ENCODE results near the gene MLEC. TPM values are rescaled to one million over a fixed set of nuclear protein-coding genes. Genes with fewer than 3 reads are reported as not detected.

Gene MLEC
- total and polyA plus RNA-seq, 2 experiments from 2014 or later, result 79.4 to 119 TPM

- Histone ChIP-seq H3K4me2 (ENCODE audit: unreplicated experiment) (no peak overlapping the region), H3K9me2 (ENCODE audit: insufficient read depth) (no peaks in the 10 kb centered on the region), H3F3A (ENCODE audit: insufficient read depth) (no peaks in the 10 kb centered on the region), H4K20me1 (ENCODE audit: insufficient read depth) (no peaks in the 10 kb centered on the region), H3K27me3 (replicated peaks; ENCODE audit: insufficient read depth) (no peaks in the 10 kb centered on the region), H3K79me2 (ENCODE audit: insufficient read depth) (no peaks in the 10 kb centered on the region), H3K4me1 (ENCODE audit: insufficient read depth) (no peaks in the 10 kb centered on the region), H3K36me3 (ENCODE audit: low read depth) (no peaks in the 10 kb centered on the region), H3K4me3 (no peak overlapping the region), H3K27ac (no peak overlapping the region), H3K9me3 (ENCODE audit: low read depth) (no peaks in the 10 kb centered on the region), H3K9ac (no peak overlapping the region), H2AFZ (no peak overlapping the region)
- in situ Hi-C loops (cut with MboI), result no loop called here
- DNase-seq, result no peak
- TF ChIP-seq EZH2phosphoT487 (IDR thresholded peaks at IDR 0.05; ENCODE audit: insufficient read depth, low read depth) (no peak), EZH2 (IDR thresholded peaks at IDR 0.05; ENCODE audit: insufficient read depth, poor library complexity, severe bottlenecking) (no peak)
- WGBS, 2 experiments (ENCODE audit: low coverage in 1 of 2, low lambda C conversion rate in 2 of 2, missing lambda C conversion rate in 2 of 2), result 89 to 94% methylated on average over 28 to 38 of the region's 38 CpGs
Observed at GRCh38 chr12:120739031-120739762, 52.2 kb downstream of the MLEC start.

DNA sequence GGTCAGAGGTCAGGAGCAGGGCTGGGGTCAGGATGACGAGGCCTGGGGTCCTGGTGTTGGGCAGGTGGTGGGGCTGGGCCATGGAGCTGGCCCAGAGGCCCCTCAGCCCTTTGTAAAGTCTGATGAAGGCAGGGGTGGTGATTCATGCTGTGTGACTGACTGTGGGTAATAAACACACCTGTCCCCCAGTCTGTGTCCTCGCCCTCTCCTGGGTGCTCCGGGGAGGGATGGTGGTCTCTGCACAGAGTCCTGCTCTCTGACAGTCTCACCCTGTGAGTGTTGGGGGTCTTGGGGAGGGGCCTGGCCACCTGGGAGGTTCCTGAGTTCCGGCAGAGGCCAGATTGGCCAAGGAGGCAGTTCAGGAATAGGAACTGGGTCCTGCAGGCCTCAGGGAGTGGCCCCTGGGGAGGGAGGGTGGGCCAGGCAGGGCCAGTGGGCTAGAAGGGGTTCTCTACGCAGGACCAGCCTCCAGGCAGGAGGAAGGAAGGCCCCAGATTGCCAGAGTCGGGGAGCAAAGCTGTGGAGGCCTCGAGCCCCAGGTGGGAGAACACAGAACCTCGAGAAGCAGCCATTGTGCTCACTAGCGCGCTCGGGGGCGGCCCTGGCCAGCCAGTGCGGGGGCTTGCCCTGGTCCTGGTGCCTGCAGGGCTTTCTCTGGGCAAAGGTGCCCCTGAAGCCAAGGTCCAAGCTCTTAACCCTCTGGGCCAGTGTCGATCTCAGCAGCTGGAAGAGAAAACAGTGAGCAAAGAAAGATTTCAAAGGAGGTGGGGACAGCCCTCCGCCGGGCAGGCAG, 53.1 kb downstream of the MLEC start:
- TF ChIP-seq EZH2phosphoT487 (IDR thresholded peaks at IDR 0.05; ENCODE audit: insufficient read depth, low read depth) (no peak), EZH2 (IDR thresholded peaks at IDR 0.05; ENCODE audit: insufficient read depth, poor library complexity, severe bottlenecking) (no peak)
- Histone ChIP-seq H3K27ac (no peak overlapping the region), H2AFZ (no peak overlapping the region), H3K9me2 (ENCODE audit: insufficient read depth) (no peaks in the 10 kb centered on the region), H3K36me3 (ENCODE audit: low read depth) (no peaks in the 10 kb centered on the region), H3K9ac (no peak overlapping the region), H3K79me2 (ENCODE audit: insufficient read depth) (no peaks in the 10 kb centered on the region), H3F3A (ENCODE audit: insufficient read depth) (no peaks in the 10 kb centered on the region), H3K27me3 (replicated peaks; ENCODE audit: insufficient read depth) (no peaks in the 10 kb centered on the region), H3K4me2 (ENCODE audit: unreplicated experiment) (no peak overlapping the region), H3K9me3 (ENCODE audit: low read depth) (no peaks in the 10 kb centered on the region), H3K4me1 (ENCODE audit: insufficient read depth) (no peaks in the 10 kb centered on the region), H3K4me3 (no peak overlapping the region), H4K20me1 (ENCODE audit: insufficient read depth) (no peaks in the 10 kb centered on the region)
- WGBS, 2 experiments (ENCODE audit: low coverage in 1 of 2, low lambda C conversion rate in 2 of 2, missing lambda C conversion rate in 2 of 2), result 79 to 82% methylated on average over 15 to 16 of the region's 16 CpGs
- in situ Hi-C loops (cut with MboI), result no loop called here
- no peak for DNase-seq

DNA sequence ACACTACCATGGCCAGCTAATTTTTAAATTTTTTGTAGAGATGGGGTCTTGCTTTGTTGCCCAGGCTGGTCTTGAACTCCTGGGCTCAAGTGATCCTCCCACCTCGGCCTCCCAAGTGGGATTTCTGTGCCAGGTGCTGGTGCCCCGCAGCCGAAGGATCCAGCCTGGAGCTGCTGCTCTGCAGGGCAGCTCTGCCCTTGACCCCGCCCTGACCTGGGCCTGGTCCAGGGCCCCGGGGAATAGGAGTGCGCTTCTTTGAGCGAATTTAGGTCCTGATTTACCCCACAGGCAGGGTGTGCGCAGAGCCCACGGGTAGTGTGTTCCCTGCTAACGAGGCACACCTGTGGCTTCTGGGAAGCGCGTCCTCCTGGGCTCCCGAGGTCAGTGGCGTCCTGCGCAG, 53.9 kb downstream of the MLEC start:
- Histone ChIP-seq H4K20me1 (ENCODE audit: insufficient read depth) (no peaks in the 10 kb centered on the region), H3K4me3 (no peak overlapping the region), H3K79me2 (ENCODE audit: insufficient read depth) (no peaks in the 10 kb centered on the region), H3F3A (ENCODE audit: insufficient read depth) (no peaks in the 10 kb centered on the region), H3K9me2 (ENCODE audit: insufficient read depth) (no peaks in the 10 kb centered on the region), H3K4me2 (ENCODE audit: unreplicated experiment) (no peak overlapping the region), H3K36me3 (ENCODE audit: low read depth) (no peaks in the 10 kb centered on the region), H3K4me1 (ENCODE audit: insufficient read depth) (no peaks in the 10 kb centered on the region), H3K9ac (no peak overlapping the region), H3K9me3 (ENCODE audit: low read depth) (no peaks in the 10 kb centered on the region), H3K27me3 (replicated peaks; ENCODE audit: insufficient read depth) (no peaks in the 10 kb centered on the region), H2AFZ (no peak overlapping the region), H3K27ac (no peak overlapping the region)
- no peak for TF ChIP-seq EZH2 (IDR thresholded peaks at IDR 0.05; ENCODE audit: insufficient read depth, poor library complexity, severe bottlenecking)
- TF ChIP-seq EZH2phosphoT487 (IDR thresholded peaks at IDR 0.05; ENCODE audit: insufficient read depth, low read depth), result no peak
- DNase-seq, result no peak
- WGBS, 2 experiments (ENCODE audit: low coverage in 1 of 2, low lambda C conversion rate in 2 of 2, missing lambda C conversion rate in 2 of 2), result 86 to 90% methylated on average over 13 to 15 of the region's 15 CpGs
- in situ Hi-C loops (cut with MboI), result no loop called here

- in situ Hi-C loops (cut with MboI), result no loop called here
- H3K27ac ChIP-seq, result no peak overlapping the region
- H3K9me2 ChIP-seq (ENCODE audit: insufficient read depth), result no peaks in the 10 kb centered on the region
- H3K4me1 ChIP-seq (ENCODE audit: insufficient read depth), result no peaks in the 10 kb centered on the region
- no peak overlapping the region for H2AFZ ChIP-seq
- no peak overlapping the region for H3K4me3 ChIP-seq
- no peaks in the 10 kb centered on the region for H3F3A ChIP-seq (ENCODE audit: insufficient read depth)
- H3K36me3 ChIP-seq (ENCODE audit: low read depth), result no peaks in the 10 kb centered on the region
- H3K9me3 ChIP-seq (ENCODE audit: low read depth), result no peaks in the 10 kb centered on the region
- WGBS, 2 experiments (ENCODE audit: low coverage in 1 of 2, low lambda C conversion rate in 2 of 2, missing lambda C conversion rate in 2 of 2), result 81 to 83% methylated on average over 31 to 33 of the region's 33 CpGs
- no peaks in the 10 kb centered on the region for H4K20me1 ChIP-seq (ENCODE audit: insufficient read depth)
- no peaks in the 10 kb centered on the region for H3K79me2 ChIP-seq (ENCODE audit: insufficient read depth)
- no peak for DNase-seq
- H3K27me3 ChIP-seq (replicated peaks; ENCODE audit: insufficient read depth), result no peaks in the 10 kb centered on the region
- no peak overlapping the region for H3K4me2 ChIP-seq (ENCODE audit: unreplicated experiment)
- no peak overlapping the region for H3K9ac ChIP-seq
- TF ChIP-seq EZH2 (IDR thresholded peaks at IDR 0.05; ENCODE audit: insufficient read depth, poor library complexity, severe bottlenecking) (no peak), EZH2phosphoT487 (IDR thresholded peaks at IDR 0.05; ENCODE audit: insufficient read depth, low read depth) (no peak)
Observed at GRCh38 chr12:120741476-120742421, 54.8 kb downstream of the MLEC start.
